ENCODE results near the gene ANKS4B. TPM values are rescaled to one million over a fixed set of nuclear protein-coding genes. Genes with fewer than 3 reads are reported as not detected.
"Not testable (repeated sequence)": the region's sequence is repeated elsewhere in the genome, so short reads cannot be mapped to it uniquely, and the experiment has no call there.

ANKS4B gene
- total and polyA plus RNA-seq, 4 donors = 5.7 to 13.6 (median 8.7) TPM

GRCh38 chr16:21244518-21245215 lies 11.2 kb downstream of the ANKS4B start:
- Histone ChIP-seq H3K4me3 (ENCODE audit: low read depth in 1 of 3, low read length in 3 of 3) (no peak overlapping the region), H3K9ac (ENCODE audit: low read depth in 1 of 2, low read length in 2 of 2) (no peak overlapping the region), H3K36me3 (ENCODE audit: control insufficient read depth in 4 of 4, insufficient read depth in 3 of 4, low read depth in 1 of 4, low read length in 3 of 4) (peaks cover 0 to 2% (median 0%) of the 10 kb centered on the region in 4 donors), H3K27ac (ENCODE audit: low read depth in 1 of 2, low read length in 2 of 2) (no peak overlapping the region), H3K4me1 (ENCODE audit: control insufficient read depth in 4 of 4, insufficient read depth in 4 of 4, low read length in 3 of 4) (peaks cover 4 to 10% (median 7%) of the 10 kb centered on the region in 4 donors), H3K27me3 (ENCODE audit: control insufficient read depth in 4 of 4, insufficient read depth in 4 of 4, low read length in 3 of 4) (no peaks in the 10 kb centered on the region), H3K9me3 (ENCODE audit: control insufficient read depth in 4 of 4, low read length in 3 of 4) (no peaks in the 10 kb centered on the region)
- WGBS = 85% methylated on average over 7 of the region's 7 CpGs
- TF ChIP-seq NR2F2 (IDR thresholded peaks at IDR 0.05) = no peak
- TF ChIP-seq ATF3 (IDR thresholded peaks at IDR 0.05) = no peak
- TF ChIP-seq GABPA (IDR thresholded peaks at IDR 0.05 in 1 of 2, conservative IDR thresholded peaks at IDR 0.05 in 1 of 2) = no peak
- no peak for TF ChIP-seq RAD21 (IDR thresholded peaks at IDR 0.05)
- TF ChIP-seq FOXA1 (IDR thresholded peaks at IDR 0.05) = no peak
- TF ChIP-seq JUND (IDR thresholded peaks at IDR 0.05) = no peak
- no peak for TF ChIP-seq YY1 (IDR thresholded peaks at IDR 0.05)
- TF ChIP-seq REST (IDR thresholded peaks at IDR 0.05) = no peak
- no peak for TF ChIP-seq TAF1 (conservative IDR thresholded peaks at IDR 0.05)
- no peak for TF ChIP-seq RXRA (IDR thresholded peaks at IDR 0.05)
- TF ChIP-seq EGR1 (IDR thresholded peaks at IDR 0.05; ENCODE audit: low read depth in 2 of 2) = no peak
- no peak for DNase-seq (ENCODE audit: low spot score)

DNA sequence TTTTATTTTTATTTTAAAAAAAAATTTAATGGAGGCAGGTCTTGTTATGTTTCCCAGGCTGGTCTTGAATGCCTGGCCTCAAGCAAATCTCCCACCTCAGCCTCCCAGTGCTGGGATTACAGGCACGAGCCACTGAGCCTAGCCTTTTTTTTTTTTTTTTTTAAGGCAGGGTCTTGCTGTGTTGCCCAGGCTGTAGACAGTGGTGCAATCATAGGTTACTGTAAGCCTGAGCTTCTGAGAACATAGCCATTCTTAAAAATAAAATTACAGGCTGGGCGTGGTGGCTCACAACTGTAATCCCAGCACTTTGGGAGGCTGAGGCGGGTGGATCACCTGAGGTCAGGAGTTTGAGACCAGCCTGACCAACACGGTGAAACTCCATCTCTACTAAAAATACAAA lies 14.7 kb downstream of the ANKS4B start:
- not testable (repeated sequence) for H3K4me3 ChIP-seq (ENCODE audit: low read depth in 1 of 3, low read length in 3 of 3); DNase-seq (ENCODE audit: low spot score); H3K9me3 ChIP-seq (ENCODE audit: control insufficient read depth in 4 of 4, low read length in 3 of 4); H3K27me3 ChIP-seq (ENCODE audit: control insufficient read depth in 4 of 4, insufficient read depth in 4 of 4, low read length in 3 of 4); H3K4me1 ChIP-seq (ENCODE audit: control insufficient read depth in 4 of 4, insufficient read depth in 4 of 4, low read length in 3 of 4); H3K9ac ChIP-seq (ENCODE audit: low read depth in 1 of 2, low read length in 2 of 2); H3K27ac ChIP-seq (ENCODE audit: low read depth in 1 of 2, low read length in 2 of 2)
- peaks cover 0 to 18% (median 9%) of the 10 kb centered on the region in 4 donors for H3K36me3 ChIP-seq (ENCODE audit: control insufficient read depth in 4 of 4, insufficient read depth in 3 of 4, low read depth in 1 of 4, low read length in 3 of 4)
- WGBS = 90% methylated on average over 4 of the region's 4 CpGs

DNA sequence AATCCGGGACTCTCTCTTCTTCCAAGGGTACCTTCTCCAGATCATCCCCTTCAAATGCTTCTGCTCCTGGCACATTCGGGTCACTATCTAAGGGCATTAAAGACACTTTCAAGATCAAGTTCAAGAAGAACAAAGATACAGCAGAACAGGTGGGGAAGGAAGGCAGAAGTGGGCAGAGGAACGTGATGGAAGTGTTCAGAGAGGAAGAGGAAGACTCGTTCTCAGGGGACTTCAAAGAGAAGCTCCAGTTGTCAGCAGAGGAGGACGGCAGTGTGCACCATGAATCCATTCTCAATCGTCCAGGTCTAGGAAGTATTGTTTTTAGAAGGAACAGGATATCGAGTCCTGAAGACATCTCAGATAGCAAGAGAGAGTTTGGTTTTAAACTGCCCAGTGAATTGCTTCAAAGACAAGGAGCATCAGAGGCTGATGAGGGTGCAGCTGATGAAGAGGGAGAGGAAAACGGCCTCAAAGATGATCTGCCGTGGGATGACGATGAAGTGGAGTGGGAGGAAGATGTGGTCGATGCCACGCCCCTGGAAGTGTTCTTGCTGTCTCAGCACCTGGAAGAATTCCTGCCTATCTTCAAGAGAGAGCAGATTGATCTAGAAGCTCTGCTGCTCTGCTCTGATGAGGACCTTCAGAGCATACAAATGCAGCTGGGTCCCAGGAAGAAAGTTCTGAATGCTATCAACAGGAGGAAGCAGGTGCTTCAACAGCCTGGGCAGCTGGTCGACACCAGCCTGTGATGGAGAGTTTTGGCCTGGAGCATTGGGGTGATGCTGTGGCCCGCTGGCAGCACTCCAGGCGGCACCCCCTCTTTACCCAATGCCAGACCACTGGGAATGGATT lies 16.8 kb downstream of the ANKS4B start:
- Histone ChIP-seq H3K4me3 (ENCODE audit: low read depth in 1 of 3, low read length in 3 of 3) (no peak overlapping the region), H3K27ac (ENCODE audit: low read depth in 1 of 2, low read length in 2 of 2) (no peak overlapping the region), H3K36me3 (ENCODE audit: control insufficient read depth in 4 of 4, insufficient read depth in 3 of 4, low read depth in 1 of 4, low read length in 3 of 4) (peaks cover 0 to 18% (median 9%) of the 10 kb centered on the region in 4 donors), H3K9ac (ENCODE audit: low read depth in 1 of 2, low read length in 2 of 2) (no peak overlapping the region), H3K4me1 (ENCODE audit: control insufficient read depth in 4 of 4, insufficient read depth in 4 of 4, low read length in 3 of 4) (peaks cover 0 to 8% (median 4%) of the 10 kb centered on the region in 4 donors), H3K27me3 (ENCODE audit: control insufficient read depth in 4 of 4, insufficient read depth in 4 of 4, low read length in 3 of 4) (no peaks in the 10 kb centered on the region), H3K9me3 (ENCODE audit: control insufficient read depth in 4 of 4, low read length in 3 of 4) (no peaks in the 10 kb centered on the region)
- 89% methylated on average over 15 of the region's 15 CpGs for WGBS
- DNase-seq (ENCODE audit: low spot score) = no peak
- no peak for TF ChIP-seq HNF4G (IDR thresholded peaks at IDR 0.05)
- no peak for TF ChIP-seq NR2F2 (IDR thresholded peaks at IDR 0.05)
- TF ChIP-seq FOXA2 (IDR thresholded peaks at IDR 0.05) = no peak
- no peak for TF ChIP-seq RXRA (IDR thresholded peaks at IDR 0.05)
- TF ChIP-seq, protein P1, sequence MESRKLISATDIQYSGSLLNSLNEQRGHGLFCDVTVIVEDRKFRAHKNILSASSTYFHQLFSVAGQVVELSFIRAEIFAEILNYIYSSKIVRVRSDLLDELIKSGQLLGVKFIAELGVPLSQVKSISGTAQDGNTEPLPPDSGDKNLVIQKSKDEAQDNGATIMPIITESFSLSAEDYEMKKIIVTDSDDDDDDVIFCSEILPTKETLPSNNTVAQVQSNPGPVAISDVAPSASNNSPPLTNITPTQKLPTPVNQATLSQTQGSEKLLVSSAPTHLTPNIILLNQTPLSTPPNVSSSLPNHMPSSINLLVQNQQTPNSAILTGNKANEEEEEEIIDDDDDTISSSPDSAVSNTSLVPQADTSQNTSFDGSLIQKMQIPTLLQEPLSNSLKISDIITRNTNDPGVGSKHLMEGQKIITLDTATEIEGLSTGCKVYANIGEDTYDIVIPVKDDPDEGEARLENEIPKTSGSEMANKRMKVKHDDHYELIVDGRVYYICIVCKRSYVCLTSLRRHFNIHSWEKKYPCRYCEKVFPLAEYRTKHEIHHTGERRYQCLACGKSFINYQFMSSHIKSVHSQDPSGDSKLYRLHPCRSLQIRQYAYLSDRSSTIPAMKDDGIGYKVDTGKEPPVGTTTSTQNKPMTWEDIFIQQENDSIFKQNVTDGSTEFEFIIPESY (IDR thresholded peaks at IDR 0.05) = no peak
- TF ChIP-seq REST (IDR thresholded peaks at IDR 0.05) = no peak
- TF ChIP-seq FOXA1 (IDR thresholded peaks at IDR 0.05) = no peak
